ENCODE results near the gene GXYLT1.
"Not testable (repeated sequence)": the region's sequence is repeated elsewhere in the genome, so short reads cannot be mapped to it uniquely, and the experiment has no call there.

GXYLT1 gene

DNA sequence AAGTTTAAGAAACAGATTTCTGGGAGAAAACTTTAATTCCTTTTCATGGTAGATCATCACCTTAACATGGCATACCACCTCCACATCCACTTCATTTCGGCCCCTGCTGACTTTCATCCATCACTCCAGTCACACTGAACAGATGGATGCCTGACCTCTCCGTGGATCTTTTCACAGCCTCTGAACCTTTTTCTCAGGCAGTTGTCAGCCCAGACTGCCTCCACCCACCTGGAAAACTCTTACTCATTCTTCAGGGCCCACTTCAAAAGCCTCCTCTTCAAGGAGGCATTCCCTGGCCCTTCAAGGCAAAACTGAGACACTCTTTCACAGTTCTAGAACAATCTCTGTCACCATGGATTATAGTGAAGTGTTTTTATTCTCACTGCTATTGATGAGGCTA lies 52.9 kb downstream of the GXYLT1 start:
- no peak for DNase-seq

DNA sequence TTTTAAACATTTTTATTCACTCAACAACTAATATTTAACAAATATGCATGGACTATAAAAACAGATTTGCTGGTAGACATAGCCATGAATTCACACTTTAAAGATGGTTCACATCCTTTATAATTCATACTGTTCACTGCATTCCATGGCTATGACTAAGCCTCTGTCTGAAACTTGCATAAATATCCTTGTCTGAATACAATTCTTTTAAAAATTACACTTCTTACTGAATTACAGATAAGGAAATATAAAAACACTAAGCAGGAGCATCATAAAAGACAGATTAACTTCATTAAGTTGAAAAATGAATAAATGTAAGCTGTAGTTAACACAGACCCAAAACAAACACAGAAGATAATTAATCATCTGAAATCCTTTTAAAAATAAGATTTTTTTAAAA lies 53.8 kb downstream of the GXYLT1 start:
- no peak for DNase-seq

DNA sequence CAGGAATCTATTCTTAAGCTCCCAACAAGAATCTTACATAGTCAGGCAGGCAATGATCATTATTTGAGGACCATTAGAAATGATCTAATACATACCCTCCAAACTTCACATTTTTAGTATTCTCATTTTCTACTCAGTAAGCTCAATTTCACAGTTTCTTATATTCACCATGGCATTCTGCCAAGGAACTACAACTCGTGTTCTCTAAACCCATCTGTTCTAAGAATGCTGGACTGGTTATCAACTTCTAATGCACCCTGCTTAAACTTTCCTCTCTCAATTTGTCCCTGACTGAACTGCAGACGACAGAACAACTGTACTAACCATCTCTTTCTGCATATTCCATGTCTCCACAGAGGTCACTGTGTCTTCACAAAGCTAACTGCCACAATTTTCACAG lies 58.6 kb downstream of the GXYLT1 start:
- DNase-seq: no peak

DNA sequence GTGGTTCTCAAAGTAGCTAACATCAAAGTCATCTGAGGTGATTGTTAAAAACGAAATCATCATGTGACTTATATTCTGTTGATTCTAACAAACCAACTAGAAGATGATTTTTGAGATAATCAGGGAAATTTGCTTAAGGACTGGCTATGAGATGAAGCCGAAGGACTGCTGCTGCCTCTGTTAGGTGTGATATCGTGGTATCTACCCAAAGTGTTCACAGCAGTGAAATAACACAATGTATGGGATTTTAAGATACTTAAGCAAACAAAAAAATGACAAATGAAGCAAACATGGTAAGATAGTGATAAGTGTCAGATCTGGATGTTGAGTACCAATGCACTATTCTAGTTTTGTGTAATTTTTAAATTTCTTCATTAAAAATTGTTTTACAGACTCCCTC lies 59.1 kb downstream of the GXYLT1 start:
- DNase-seq: no peak

GRCh38 chr12:42084522-42084921 lies 60.2 kb downstream of the GXYLT1 start:
- DNase-seq: no peak

DNA sequence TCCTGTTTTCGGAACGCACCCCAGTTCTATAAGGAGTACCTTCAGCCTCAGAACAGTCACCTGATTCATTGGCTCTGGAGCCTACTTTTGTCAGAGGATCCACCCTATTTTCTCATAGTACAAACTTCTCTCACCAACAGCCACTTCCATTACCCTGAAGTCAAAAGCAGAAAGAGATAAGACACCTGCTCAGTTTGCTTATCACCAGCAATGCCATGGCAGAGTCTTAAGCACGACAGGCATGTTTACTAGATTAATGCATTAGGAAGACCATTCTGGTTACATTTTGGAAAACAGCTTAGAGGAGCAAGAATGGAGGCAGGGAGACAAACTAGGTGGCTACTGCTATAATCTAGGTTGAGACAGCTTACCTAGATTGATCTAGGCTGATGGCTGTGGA lies 67.7 kb downstream of the GXYLT1 start:
- no peak for DNase-seq

DNA sequence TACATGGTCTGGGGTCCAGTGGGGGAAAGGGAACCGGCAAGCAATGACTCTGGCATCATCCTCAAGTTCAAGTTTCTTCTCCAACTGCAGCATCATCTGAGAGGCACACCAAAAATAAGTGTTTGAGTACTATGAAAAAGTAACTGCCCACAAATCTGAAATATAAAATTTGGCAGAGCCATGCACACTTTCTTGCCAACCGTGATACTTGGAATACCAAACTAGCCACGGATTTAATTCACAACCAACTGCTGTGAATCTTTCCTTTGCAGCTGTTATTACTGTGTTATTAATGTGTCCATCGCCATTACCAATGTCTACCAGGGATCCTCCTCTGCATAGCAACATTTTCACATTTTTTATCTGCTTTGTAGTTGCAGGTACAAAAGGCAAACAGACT lies 74.6 kb downstream of the GXYLT1 start:
- DNase-seq: no peak

GRCh38 chr12:42059127-42059526 lies 85.5 kb downstream of the GXYLT1 start:
- DNase-seq: no peak

DNA sequence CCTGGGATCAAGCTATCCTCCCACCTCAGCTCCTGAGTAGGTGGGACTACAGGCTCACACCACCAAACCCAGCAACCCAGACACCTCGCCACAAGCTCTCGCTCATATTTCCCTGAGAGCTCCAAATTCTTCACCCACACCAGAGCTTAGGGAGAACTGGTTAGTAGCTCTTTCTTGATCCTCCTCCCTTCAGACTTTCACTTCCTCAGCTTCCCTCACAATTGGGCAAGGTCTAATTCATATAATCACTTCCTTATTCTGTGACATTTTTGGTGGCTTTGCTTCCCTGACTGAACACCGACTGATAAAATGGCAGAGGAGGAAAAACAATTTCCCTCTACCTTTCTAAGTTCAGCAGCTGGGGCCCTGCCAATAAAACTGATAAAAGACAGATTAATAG lies 88.5 kb downstream of the GXYLT1 start:
- no peak for DNase-seq

GRCh38 chr12:42053456-42053855 lies 91.2 kb downstream of the GXYLT1 start:
- no peak for DNase-seq

- DNase-seq: not testable (repeated sequence)
These were observed 95.7 kb downstream of the GXYLT1 start for GRCh38 chr12:42048980-42049379.

GRCh38 chr12:42039577-42039976 lies 105.1 kb downstream of the GXYLT1 start:
- DNase-seq: no peak

GRCh38 chr12:42039176-42039575 lies 105.5 kb downstream of the GXYLT1 start:
- peak; percentile 75 for DNase-seq

DNA sequence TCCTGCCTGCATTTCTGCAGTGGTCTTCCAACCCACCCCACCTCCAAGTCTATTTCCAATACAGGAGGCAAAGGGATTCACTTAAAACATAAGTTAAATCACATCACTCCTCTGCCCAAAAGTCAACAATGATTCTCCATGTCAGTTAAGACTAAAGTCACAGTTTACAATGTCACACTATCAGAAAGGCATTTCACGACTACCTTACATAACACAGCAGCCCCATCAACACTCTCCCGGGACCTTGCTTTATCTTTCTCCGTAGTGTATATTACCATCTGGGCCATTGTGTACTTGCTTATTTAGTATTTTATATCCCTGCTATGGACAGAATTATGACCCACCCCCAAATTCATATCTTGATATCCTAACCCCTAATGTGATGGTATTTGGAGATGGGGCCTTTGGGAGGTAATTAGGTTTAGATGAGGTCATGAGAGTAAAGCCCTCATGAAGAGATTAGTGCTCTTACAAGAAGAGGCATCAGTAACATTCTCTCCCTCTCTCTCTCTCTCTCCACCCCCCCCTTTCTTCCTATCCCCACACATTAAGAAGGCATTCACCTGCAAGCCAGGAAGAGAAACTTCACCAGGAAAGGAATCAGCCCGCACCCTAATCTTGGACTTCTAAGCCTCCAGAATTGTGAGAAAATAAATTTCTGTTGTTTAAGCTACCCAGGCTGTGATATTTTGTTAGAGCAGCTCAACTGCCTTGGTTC lies 112.7 kb downstream of the GXYLT1 start:
- DNase-seq: no peak

All from GOT3 (cell line).